Activated CD4-positive, alpha-beta T cell treated with anti-CD3 and anti-CD28 coated beads for 4 hours (primary cell): Measurements from ENCODE around the gene APBB2.
"Not testable (repeated sequence)": the region's sequence is repeated elsewhere in the genome, so short reads cannot be mapped to it uniquely, and the experiment has no call there.

Source experiments
- DNase-seq, 2 donors: peaks; one replicate each; pipeline ENCODE4 v3.0.0-alpha.2; 2020

Gene APBB2

GRCh38 chr4:41002309-41002708 lies 212.0 kb downstream of the APBB2 start:
- no peak for DNase-seq

- no peak for DNase-seq
Measured at GRCh38 chr4:41000356-41000755, 214.0 kb downstream of the APBB2 start.

GRCh38 chr4:40998675-40999358 lies 215.5 kb downstream of the APBB2 start:
- DNase-seq = no peak

- DNase-seq = no peak
Measured at GRCh38 chr4:40995850-40996249, 218.5 kb downstream of the APBB2 start.

GRCh38 chr4:40994321-40994720 lies 220.0 kb downstream of the APBB2 start:
- DNase-seq = not testable (repeated sequence)

- DNase-seq = not testable (repeated sequence)
Measured at GRCh38 chr4:40993296-40993693, 221.0 kb downstream of the APBB2 start.

GRCh38 chr4:40992472-40993295 lies 221.7 kb downstream of the APBB2 start:
- no peak for DNase-seq

- no peak for DNase-seq
Measured at GRCh38 chr4:40991908-40992307, 222.4 kb downstream of the APBB2 start.

GRCh38 chr4:40990899-40991265 lies 223.5 kb downstream of the APBB2 start:
- no peak for DNase-seq

GRCh38 chr4:40990236-40990898 lies 224.0 kb downstream of the APBB2 start:
- no peak for DNase-seq

GRCh38 chr4:40987151-40987550 lies 227.2 kb downstream of the APBB2 start:
- DNase-seq = no peak

- no peak for DNase-seq
Measured at GRCh38 chr4:40986375-40986774, 228.0 kb downstream of the APBB2 start.

- DNase-seq = no peak
Measured at GRCh38 chr4:40984051-40984450, 230.3 kb downstream of the APBB2 start.

GRCh38 chr4:40980318-40980883 lies 233.9 kb downstream of the APBB2 start:
- no peak for DNase-seq

GRCh38 chr4:40978548-40978947 lies 235.8 kb downstream of the APBB2 start:
- no peak for DNase-seq

GRCh38 chr4:40976343-40976742 lies 238.0 kb downstream of the APBB2 start:
- no peak for DNase-seq

- no peak for DNase-seq
Measured at GRCh38 chr4:40972722-40973121, 241.6 kb downstream of the APBB2 start.

GRCh38 chr4:40971338-40971737 lies 243.0 kb downstream of the APBB2 start:
- no peak for DNase-seq

- DNase-seq = no peak
Measured at GRCh38 chr4:40969501-40969900, 244.8 kb downstream of the APBB2 start.

- no peak for DNase-seq
Measured at GRCh38 chr4:40967550-40967949, 246.8 kb downstream of the APBB2 start.

GRCh38 chr4:40966091-40966490 lies 248.3 kb downstream of the APBB2 start:
- DNase-seq = no peak

- no peak for DNase-seq
Measured at GRCh38 chr4:40963897-40964478, 250.4 kb downstream of the APBB2 start.

GRCh38 chr4:40962551-40963180 lies 251.7 kb downstream of the APBB2 start:
- no peak for DNase-seq
